Skin of body (tissue), 2 donors: ENCODE measurements around the gene PCDHGB5. TPM values are rescaled to one million over a fixed set of nuclear protein-coding genes. Genes with fewer than 3 reads are reported as not detected.
"Not testable (repeated sequence)": the region's sequence is repeated elsewhere in the genome, so short reads cannot be mapped to it uniquely, and the experiment has no call there.

Experiments
- DNase-seq: peaks from one replicate; lab custom pipeline; 2025; lab: John Stamatoyannopoulos, UW
- total RNA-seq: library from RNA; depleted of rRNA; stranded (reverse); fragments of >200 nt; gene quantifications from one replicate; pipeline ENCODE4 v1.2.3, GENCODE V29; 2014

The PCDHGB5 gene
- total RNA-seq, 1 donor from 2014 or later, result 8.0 TPM

- DNase-seq, result no peak
Observed at GRCh38 chr5:141409598-141410306, 12.0 kb downstream of the PCDHGB5 start.

DNA sequence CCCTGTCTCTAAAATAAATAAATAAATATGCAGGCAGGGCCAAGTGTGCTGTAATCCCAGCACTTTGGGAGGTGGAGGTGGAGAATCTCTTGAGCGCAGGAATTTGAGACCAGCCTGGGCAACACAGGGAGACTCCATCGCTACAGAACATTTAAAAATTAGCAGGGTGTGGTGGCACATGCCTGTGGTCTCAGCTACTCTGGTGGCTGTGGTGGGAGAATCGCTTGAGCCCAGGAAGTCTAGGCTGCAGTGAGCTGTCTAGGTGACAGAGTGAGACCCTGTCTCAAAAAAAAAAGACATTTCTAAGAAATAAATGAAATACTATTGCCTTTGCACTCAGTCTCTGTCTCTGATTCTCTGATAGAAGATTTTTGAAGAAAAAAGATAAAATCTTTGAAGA lies 13.8 kb downstream of the PCDHGB5 start:
- no peak for DNase-seq

DNA sequence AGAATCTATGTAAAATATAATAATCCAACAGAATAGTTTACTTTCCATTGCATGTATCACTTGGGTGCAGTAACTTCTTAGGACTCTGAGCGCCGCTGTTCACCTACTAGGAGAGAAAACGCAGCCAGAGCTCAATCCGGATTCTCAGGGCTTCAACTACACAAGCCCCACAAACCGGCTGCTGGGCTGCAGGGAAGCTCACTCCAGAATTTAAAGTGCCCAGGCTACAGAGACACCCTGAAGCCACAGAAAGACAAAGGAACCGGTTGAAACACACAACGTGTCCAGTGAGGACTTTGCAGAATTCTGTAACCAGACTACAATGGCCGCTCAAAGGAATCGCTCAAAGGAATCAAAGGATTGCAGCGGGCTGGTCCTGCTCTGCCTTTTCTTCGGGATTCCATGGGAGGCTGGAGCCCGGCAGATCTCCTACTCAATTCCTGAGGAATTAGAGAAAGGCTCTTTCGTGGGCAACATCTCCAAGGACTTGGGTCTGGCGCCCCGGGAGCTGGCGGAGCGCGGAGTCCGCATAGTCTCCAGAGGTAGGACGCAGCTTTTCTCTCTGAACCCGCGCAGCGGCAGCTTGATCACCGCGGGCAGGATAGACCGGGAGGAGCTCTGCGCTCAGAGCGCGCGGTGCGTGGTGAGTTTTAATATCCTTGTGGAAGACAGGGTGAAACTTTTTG lies 15.2 kb downstream of the PCDHGB5 start, which contains the start of gene PCDHGA10:
TSS of gene PCDHGA10 (plus strand) at position 134 of the 686 bp plus-strand sequence. CDS start at position 323, 189 bp downstream.
- no peak for DNase-seq

DNA sequence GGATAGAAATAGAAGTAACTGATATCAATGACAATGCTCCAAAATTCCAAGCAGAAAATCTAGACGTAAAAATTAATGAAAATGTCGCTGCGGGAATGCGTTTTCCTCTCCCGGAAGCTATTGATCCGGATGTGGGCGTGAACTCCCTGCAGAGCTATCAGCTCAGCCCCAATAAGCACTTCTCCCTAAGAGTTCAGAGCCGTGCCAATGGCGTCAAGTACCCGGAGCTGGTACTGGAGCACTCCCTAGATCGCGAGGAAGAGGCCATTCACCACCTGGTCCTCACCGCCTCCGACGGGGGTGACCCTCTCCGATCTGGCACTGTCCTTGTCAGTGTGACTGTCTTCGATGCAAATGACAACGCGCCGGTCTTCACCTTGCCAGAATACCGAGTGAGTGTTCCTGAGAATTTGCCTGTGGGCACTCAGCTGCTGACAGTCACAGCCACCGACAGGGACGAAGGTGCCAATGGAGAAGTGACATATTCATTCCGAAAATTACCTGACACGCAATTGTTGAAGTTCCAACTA lies 15.9 kb downstream of the PCDHGB5 start:
- DNase-seq, result no peak

DNA sequence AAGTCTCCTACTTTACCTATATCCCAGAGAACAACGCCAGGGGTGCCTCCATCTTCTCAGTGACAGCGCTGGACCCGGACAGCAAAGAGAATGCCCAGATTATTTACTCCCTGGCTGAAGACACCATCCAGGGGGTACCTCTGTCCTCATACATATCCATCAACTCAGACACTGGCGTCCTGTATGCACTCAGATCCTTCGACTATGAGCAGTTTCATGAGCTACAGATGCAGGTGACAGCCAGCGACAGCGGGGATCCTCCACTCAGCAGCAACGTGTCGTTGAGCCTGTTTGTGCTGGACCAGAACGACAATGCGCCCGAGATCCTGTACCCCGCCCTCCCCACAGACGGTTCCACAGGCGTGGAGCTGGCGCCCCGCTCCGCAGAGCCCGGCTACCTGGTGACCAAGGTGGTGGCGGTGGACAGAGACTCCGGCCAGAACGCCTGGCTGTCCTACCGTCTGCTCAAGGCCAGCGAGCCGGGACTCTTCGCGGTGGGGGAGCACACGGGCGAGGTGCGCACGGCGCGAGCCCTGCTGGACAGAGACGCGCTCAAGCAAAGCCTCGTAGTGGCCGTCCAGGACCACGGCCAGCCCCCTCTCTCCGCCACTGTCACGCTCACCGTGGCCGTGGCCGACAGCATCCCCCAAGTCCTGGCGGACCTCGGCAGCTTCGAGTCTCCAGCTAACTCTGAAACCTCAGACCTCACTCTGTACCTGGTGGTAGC lies 17.0 kb downstream of the PCDHGB5 start:
- not testable (repeated sequence) for DNase-seq

DNA sequence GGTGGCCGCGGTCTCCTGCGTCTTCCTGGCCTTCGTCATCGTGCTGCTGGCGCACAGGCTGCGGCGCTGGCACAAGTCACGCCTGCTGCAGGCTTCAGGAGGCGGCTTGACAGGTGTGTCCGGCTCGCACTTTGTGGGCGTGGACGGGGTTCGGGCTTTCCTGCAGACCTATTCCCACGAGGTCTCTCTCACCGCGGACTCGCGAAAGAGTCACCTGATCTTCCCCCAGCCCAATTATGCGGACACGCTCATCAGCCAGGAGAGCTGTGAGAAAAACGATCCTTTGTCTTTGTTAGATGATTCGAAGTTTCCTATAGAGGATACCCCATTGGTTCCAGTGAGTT lies 17.5 kb downstream of the PCDHGB5 start:
- not testable (repeated sequence) for DNase-seq

GRCh38 chr5:141417494-141418172 lies 19.9 kb downstream of the PCDHGB5 start, which contains the start of gene PCDHGB7:
TSS of gene PCDHGB7 (plus strand) at chr5:141417677. CDS start at chr5:141417860, 183 bp downstream.
- DNase-seq, result peak; percentile 5

DNA sequence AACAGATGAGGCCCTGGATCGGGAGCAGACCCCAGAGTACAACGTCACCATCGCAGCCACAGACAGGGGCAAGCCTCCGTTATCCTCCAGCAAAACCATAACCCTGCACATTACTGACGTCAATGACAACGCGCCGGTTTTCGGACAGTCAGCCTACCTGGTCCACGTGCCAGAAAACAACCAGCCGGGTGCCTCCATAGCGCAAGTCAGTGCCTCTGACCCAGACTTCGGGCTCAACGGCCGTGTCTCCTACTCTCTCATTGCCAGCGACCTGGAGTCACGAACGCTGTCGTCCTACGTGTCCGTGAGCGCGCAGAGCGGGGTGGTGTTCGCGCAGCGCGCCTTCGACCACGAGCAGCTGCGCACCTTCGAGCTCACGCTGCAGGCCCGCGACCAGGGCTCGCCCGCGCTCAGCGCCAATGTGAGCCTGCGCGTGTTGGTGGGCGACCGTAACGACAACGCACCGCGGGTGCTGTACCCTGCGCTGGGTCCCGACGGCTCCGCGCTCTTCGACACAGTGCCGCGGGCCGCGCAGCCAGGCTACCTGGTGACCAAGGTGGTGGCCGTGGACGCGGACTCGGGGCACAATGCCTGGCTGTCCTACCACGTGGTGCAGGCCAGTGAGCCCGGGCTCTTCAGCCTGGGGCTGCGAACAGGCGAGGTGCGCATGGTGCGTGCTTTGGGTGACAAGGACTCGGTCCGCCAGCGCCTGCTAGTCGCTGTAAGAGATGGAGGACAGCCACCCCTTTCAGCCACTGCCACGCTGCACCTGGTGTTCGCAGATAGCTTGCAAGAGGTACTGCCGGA lies 21.5 kb downstream of the PCDHGB5 start:
- no peak for DNase-seq

DNA sequence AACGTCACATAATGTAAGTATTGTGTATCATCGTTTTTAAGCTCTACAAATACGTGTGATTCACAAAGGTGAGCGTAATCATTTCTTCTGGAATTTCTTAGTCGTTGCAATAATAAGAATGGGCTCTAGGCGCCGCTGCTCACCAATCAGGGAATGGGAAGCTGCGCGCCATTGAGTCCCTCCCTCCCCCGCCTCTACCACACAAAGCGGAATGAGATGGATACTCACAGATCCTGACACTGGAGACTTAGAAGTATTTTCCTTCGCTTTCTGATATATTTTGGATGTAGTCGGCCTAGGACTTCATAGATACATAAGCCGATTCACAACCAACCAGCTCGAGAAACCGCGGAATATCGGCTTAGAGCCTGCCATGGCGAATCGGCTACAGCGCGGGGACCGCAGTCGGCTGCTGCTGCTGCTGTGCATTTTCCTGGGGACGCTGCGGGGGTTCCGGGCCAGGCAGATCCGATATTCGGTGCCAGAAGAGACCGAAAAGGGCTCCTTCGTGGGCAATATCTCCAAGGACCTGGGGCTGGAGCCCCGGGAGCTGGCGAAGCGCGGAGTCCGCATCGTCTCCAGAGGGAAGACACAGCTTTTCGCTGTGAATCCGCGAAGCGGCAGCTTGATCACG lies 23.2 kb downstream of the PCDHGB5 start, which contains the start of gene PCDHGA11:
TSS of gene PCDHGA11 (plus strand) at position 197 of the 634 bp plus-strand sequence. CDS start at position 374, 177 bp downstream.
- DNase-seq, result no peak

- DNase-seq, result no peak
Observed at GRCh38 chr5:141421489-141421855, 23.7 kb downstream of the PCDHGB5 start.

DNA sequence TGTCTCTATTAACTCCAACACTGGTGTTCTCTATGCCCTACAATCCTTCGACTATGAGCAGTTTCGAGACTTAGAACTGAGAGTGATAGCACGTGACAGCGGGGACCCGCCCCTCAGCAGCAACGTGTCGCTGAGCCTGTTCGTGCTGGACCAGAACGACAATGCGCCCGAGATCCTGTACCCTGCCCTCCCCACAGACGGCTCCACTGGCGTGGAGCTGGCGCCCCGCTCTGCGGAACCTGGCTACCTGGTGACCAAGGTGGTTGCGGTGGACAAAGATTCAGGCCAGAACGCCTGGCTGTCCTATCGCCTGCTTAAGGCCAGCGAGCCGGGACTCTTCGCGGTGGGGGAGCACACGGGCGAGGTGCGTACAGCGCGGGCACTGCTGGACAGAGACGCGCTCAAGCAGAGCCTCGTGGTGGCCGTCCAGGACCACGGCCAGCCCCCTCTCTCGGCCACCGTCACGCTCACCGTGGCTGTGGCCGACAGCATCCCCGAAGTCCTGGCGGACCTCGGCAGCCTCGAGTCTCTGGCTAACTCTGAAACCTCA lies 25.1 kb downstream of the PCDHGB5 start:
- DNase-seq, result no peak

GRCh38 chr5:141427783-141428426 lies 30.2 kb downstream of the PCDHGB5 start:
- DNase-seq, result no peak

DNA sequence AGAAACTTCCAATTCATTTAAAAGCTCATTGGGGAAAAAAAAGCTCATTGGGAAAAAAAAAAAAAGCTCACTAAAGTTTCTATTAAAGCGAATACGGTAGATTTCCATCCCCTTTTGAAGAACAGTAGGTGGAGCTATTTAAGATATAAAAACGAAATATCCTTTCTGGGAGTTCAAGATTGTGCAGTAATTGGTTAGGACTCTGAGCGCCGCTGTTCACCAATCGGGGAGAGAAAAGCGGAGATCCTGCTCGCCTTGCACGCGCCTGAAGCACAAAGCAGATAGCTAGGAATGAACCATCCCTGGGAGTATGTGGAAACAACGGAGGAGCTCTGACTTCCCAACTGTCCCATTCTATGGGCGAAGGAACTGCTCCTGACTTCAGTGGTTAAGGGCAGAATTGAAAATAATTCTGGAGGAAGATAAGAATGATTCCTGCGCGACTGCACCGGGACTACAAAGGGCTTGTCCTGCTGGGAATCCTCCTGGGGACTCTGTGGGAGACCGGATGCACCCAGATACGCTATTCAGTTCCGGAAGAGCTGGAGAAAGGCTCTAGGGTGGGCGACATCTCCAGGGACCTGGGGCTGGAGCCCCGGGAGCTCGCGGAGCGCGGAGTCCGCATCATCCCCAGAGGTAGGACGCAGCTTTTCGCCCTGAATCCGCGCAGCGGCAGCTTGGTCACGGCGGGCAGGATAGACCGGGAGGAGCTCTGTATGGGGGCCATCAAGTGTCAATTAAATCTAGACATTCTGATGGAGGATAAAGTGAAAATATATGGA lies 32.8 kb downstream of the PCDHGB5 start, which contains the start of gene PCDHGA12:
TSS of gene PCDHGA12 (plus strand) at position 176 of the 782 bp plus-strand sequence. CDS start at position 429, 253 bp downstream.
- DNase-seq, result peak; percentile 12

DNA sequence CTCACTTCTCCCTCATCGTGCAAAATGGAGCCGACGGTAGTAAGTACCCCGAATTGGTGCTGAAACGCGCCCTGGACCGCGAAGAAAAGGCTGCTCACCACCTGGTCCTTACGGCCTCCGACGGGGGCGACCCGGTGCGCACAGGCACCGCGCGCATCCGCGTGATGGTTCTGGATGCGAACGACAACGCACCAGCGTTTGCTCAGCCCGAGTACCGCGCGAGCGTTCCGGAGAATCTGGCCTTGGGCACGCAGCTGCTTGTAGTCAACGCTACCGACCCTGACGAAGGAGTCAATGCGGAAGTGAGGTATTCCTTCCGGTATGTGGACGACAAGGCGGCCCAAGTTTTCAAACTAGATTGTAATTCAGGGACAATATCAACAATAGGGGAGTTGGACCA lies 33.5 kb downstream of the PCDHGB5 start:
- no peak for DNase-seq

DNA sequence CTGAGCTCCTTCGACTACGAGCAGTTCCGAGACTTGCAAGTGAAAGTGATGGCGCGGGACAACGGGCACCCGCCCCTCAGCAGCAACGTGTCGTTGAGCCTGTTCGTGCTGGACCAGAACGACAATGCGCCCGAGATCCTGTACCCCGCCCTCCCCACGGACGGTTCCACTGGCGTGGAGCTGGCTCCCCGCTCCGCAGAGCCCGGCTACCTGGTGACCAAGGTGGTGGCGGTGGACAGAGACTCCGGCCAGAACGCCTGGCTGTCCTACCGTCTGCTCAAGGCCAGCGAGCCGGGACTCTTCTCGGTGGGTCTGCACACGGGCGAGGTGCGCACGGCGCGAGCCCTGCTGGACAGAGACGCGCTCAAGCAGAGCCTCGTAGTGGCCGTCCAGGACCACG lies 34.6 kb downstream of the PCDHGB5 start:
- not testable (repeated sequence) for DNase-seq

- not testable (repeated sequence) for DNase-seq
Observed at GRCh38 chr5:141432726-141433125, 35.0 kb downstream of the PCDHGB5 start.

- DNase-seq, result no peak
Observed at GRCh38 chr5:141434006-141434405, 36.3 kb downstream of the PCDHGB5 start.

DNA sequence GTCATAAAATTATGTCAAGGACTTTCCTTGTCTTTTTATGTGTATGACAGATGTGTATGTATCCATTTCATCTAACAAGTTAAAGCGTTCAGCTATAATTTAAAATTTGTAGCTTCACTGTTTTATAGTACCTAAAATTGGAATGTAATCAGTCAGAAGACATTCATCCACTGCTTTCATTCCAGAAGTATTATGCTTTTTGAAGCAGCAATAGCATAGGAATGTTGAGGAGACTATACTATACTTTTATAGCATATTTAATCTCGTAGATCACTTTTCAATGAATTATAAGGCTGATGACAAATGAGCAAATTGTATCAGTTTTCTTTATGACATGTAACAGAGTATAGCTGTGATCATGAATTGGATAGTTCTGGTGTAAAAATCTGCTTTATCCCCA lies 39.5 kb downstream of the PCDHGB5 start:
- DNase-seq, result no peak
